ENCODE results near the gene HNRNPL.
A peak's percentile ranks its signal among the peaks of the same experiment; 100 is the strongest.

The HNRNPL gene

DNA sequence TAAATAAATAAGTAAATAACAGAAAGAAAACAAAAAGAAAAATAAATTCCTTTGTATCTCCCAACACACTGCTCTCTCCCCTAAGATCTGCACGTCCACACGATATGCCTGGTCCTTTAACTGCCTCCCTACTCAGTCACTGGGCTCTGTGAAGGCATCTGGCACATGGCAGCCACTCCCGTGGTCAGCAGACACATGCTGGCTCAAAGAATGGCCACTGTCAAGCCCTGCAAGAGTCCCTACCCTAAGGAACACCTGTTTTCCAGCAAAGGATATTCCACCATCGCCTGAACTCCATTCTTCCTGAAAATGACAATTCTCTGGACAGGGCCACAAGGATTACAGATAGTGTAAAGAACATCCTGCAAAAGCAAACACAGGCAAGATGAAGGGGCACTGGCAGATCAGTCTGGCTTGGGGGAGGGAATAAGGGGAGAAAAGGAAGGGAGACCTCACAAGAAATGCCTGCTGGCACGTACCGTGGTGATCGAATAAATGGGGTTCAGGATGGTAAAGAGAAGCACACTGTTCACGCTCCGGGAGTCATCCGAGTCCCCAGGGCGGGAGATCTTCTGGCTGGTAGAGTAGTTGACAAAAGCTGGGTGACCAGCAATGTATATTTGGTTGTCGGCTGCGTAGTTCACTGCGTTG, 4.3 kb downstream of the HNRNPL start:
- DNase-seq (ENCODE audit: low read depth), result no peak

DNA sequence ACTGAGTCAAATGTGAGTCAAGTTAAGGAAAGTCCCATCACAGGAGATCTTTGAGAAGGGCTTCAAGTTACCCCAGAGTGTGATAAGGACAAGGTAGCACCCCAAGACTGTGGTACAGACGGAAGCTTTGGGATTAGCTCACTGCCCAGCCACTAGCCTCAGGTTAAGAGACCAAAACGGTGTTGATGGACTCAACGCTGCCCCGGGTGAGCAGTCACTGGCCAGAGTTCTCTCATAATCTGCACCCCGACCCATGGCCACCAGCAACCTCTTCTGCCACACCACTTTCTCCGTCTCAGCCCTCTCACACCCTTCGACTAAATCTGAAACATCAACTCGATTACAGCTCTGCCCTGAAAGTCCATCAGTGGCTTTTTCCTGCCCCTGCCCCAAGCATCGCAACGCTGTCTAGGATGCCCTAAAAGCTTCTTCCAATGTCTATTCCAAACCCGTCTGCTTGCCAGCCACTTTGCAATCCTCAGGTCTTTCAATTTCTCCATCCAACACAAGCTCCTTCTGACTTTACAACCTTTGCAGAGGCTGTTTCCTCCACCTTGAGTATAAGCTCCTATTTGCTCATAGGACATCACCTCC, 5.6 kb downstream of the HNRNPL start:
- no peak for DNase-seq (ENCODE audit: low read depth)

DNA sequence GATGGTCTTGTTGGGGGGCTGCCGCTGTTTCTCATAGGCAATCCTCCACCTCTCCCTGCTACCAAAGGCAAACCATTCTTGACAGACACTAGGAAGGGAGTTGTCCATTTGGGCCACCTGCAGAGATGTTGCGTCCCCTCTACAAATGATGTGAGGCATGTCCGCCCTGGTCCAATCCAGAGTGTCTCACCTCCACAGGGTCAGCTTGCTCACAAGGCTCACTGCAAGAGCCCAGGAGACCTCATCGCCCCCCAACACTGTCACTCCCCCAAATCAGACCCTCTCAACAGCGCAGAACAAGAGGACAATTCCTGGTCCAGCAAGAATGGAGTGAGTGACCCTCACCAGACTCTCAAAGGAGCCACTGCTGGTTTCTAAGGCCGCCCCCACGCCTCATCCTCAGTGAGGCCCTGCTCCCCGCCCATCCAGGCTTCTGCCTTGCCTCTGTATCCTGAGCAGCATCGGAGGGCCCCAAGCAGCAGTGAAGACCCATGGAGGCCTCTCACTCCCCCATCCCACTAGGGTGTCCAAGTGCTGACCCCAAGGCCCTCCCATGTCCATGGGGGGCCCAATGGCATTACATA, 6.5 kb downstream of the HNRNPL start:
- no peak for DNase-seq (ENCODE audit: low read depth)

DNA sequence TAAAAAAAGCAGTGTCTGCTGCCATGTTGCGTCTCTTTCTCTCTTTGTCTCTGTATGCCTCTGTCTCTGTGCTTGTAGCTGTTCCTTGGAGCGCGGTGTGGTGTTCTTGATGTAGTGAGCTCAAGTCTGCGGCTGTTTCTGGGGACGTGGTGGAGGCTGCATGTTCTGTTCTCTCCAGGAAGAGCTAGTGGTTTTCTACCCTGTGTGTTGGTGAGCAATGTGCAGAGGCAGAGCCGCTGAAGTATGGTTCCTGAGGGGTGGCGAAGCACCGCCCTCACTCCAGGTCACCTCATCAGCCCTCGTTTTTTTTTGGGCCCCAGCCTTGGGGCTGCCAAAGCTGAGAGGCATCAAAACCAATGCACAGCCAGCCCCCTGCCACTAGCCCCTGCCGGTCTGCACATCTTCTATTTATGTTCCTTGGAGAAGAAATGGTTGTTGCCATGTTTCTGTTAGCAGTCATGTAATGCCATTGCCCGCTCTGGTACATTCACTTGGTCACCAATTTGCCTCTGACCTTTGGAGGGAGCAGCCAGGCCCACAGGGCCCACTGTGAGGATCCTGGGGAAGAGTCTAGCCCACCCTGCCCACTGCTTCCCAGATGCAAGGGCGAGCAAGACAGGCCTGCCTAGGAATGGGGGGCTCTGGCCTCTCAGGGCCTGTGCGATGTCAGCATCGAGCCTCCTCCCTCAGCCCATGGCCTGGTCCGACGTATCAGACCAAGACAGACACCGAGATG, 7.2 kb downstream of the HNRNPL start:
- peak; percentile 51 for DNase-seq (ENCODE audit: low read depth)

DNA sequence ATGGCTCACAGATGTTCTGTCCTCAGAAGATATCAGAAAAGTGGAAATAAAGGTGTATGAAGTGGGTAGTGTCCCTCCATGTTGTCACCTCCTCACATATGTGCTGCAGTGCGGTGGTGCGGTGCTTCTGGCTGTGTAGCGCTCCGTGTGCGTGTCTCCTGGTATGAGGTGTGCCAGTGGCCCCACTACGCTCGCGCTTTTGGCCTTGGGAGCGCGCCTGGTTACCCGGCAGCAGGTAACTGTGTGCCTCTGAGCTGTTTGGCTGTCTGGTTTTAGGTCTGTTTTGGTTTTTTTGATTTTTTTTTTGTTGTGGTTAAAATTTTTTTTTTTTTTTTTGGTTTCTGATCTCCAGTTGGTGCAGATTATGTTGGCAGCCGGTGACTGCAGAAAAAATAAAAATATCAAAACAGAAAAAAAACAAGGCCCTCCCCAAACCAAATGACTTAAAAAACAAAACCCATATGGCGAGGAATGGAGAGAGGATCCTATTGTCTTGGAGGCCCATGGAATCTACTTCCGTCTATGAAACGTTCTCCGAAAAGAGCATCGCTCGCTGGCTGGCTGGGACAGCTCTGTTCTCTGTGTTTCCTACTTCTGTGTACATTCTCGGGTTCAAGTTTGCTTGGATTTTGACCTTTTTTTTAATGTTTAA, 7.9 kb downstream of the HNRNPL start:
- DNase-seq (ENCODE audit: low read depth), result no peak

GRCh38 chr19:38841180-38841766, 8.5 kb downstream of the HNRNPL start:
- no peak for DNase-seq (ENCODE audit: low read depth)

DNA sequence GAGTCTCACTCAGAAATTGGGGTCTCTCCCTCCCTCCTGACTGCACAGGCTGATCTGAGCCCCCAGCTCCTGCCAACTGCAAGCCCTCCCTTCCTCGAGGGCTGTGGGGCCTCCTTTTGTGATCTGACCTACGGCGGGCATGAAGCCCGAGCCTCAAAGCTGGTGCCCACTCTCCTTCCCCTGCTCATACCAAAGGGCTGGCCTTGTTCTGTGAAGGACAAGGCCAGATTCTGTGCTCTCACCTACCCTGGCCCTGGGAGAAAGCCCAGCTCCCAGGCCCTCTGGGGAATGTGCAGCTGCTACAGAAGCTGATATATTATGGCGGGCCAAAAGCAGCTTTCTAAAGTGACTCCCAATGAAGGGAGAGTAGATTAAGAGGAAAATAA, 9.2 kb downstream of the HNRNPL start:
- DNase-seq (ENCODE audit: low read depth), result no peak

DNA sequence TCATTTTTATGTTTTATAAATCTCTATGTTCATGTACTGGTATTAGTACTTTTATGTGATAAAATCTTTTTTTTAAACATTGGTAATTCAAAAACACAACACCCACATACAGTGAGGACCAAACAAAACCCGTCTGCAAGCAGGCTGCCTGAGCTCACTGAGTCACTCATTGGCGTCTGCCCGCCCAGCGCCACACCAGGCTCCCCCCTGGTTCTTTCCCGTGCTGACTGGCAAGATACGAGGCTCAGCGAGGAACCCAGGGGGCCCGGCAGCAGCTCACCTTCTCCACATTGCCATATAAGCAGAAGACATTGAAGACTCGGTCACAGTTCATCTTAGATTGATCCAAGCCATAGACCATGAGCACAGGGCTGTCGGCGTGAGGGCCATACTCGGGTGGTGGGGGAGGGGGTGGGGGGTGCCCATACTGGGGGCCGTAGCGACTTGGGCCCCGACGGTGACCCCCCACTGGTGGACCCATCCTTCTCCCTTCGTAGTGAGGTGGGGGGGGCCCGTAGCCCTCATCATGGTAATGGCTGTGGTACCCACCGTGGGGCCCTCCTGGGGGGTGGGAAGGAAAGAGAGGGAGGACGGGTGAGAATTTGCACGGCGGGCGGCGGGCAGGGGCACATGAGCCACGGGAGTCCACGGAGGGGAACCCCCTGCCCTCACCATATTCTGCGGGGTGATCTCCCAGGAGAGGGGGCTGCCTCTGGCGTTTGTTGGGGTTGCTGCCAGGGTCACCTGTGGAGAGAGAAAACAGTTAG, 9.8 kb downstream of the HNRNPL start:
- no peak for DNase-seq (ENCODE audit: low read depth)

DNA sequence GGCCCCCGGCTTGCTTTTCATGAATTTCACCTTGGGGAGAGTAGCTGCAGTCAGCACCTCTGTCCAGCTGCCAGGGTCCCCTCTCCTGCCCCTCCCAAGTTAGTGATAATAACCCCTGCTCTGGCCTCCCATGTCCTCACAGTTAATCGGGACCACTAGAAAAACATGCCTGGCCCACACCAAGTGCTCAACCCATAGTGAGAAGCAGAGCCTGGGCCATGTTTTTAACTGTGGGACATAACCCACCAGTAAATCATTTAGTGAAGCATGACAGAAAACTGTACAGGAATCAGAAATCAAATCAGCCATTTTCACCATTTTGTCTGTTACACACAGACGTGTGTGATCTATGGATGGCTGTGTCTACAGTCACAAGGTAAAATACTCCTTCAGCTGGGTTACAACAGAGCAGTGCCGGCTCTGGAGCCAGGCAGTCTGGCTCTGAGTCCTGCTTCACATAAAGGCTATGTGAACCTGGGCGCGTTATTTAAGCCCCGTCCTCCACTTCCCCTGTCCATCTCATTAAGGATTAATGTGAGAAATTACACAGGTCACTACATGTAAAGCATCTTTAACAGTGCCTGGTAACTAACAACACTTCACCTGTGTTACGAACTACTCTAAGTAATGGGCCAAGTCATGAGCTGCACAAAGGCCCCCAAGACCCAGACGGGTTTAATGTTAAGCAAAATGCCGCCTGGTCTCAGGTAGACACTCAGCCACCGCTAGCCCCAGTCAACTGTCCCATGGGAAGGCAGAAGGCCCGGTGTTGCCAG, 10.6 kb downstream of the HNRNPL start:
- DNase-seq (ENCODE audit: low read depth), result no peak

GRCh38 chr19:38838208-38838985, 11.4 kb downstream of the HNRNPL start:
- DNase-seq (ENCODE audit: low read depth), result no peak

DNA sequence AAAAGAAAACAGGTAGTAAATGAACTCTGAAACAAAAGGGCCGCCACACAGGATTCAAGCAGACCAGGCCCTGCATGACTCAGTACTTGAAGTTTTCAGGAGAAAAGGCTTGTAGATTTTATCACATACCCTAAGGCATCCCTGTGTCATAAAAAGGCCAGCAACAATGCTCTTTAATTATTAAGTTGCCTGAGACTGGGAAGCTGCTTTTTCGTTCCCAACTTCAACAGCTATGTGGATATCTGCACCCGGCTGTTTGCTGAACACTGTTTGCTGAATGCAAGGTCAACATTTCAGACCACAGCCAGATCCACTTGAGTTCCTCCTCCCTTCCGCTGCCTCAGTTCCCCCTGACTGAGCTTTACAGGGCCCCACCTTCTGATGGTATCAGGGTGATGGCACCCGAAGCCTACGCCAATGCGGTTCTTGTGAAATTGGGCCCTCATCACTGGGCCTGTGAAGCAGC, 12.1 kb downstream of the HNRNPL start:
- DNase-seq (ENCODE audit: low read depth), result no peak

GRCh38 chr19:38836983-38837626, 12.7 kb downstream of the HNRNPL start:
- DNase-seq (ENCODE audit: low read depth), result no peak

GRCh38 chr19:38836159-38836982, 13.4 kb downstream of the HNRNPL start:
- DNase-seq (ENCODE audit: low read depth), result no peak

DNA sequence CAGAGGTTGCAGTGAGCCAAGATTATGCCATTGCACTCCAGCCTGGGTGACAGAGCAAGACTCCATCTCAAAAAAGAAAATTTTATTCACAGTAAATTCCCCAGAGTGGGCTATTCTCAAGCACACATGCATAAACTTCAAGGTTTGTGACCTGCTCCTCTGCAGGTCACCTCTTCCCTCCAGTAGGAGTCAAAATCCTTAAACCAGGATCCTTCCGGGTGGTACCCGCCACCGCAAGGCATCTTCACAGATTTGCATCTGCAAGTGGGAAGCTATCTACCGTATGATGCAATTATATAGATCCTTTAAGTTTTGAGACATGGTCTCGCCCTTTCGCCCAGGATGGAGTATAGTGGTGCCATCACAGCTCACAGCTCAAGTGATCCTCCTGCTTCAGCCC, 15.2 kb downstream of the HNRNPL start:
- DNase-seq (ENCODE audit: low read depth), result no peak

- DNase-seq (ENCODE audit: low read depth), result no peak
These were observed 15.7 kb downstream of the HNRNPL start for GRCh38 chr19:38834104-38834490.

- DNase-seq (ENCODE audit: low read depth), result no peak
These were observed 16.7 kb downstream of the HNRNPL start for GRCh38 chr19:38833092-38833425.

- DNase-seq (ENCODE audit: low read depth), result no peak
These were observed 18.6 kb downstream of the HNRNPL start for GRCh38 chr19:38831142-38831605.

DNA sequence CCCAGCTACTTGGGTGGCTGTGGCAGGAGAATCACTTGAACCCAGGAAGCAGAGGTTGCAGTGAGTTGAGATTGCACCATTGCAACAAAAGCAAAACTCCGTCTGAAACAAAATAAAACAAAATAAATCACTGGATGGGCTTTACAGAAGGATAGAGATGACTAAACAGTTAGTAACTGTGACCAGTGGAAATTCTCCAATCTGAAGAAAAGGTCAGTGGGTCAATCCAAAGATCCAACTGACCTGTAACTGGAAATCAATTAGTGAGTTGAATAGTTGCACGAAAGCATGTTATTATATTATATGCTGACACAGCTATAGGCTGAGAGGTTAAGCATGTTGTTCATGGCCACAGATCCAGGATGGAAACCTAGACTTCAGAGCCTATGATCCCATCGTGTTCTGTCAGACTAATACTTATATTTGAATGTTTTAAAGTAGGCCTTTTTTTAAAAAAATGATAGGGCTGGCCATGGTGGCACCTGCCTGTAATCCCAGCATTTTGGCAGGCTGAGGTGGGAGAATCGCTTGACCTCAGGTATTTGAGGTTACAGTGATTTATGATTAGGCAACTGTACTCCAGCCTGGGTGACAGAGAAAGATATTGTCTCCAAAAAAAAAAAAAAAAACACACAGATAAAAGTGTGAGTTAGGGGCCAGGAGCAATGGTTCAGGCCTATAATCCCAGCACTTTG, 19.6 kb downstream of the HNRNPL start:
- DNase-seq (ENCODE audit: low read depth), result no peak
